ENCODE results near the gene SLC25A11.

DNA sequence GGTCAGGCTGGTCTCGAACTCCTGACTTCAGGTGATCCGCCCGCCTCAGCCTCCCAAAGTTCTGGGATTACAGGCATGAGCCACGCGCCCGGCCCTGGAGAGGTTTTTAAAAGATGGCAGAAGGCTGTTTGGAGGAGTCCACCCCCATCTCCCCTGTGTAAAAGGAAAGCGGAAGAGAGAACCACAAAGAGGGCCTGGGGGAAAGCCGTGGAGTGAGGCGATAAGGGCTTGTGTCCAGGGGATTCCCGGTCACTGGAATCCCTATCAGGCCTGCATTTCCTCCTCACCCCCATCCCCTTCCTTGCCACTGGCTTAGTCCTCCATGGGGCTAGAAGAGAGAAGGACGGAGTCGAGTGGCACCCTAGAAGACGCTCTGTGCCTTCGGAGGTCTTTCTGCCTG is 7.9 kb downstream of the SLC25A11 start, which contains the start of gene GP1BA:
- TF ChIP-seq, protein P1, sequence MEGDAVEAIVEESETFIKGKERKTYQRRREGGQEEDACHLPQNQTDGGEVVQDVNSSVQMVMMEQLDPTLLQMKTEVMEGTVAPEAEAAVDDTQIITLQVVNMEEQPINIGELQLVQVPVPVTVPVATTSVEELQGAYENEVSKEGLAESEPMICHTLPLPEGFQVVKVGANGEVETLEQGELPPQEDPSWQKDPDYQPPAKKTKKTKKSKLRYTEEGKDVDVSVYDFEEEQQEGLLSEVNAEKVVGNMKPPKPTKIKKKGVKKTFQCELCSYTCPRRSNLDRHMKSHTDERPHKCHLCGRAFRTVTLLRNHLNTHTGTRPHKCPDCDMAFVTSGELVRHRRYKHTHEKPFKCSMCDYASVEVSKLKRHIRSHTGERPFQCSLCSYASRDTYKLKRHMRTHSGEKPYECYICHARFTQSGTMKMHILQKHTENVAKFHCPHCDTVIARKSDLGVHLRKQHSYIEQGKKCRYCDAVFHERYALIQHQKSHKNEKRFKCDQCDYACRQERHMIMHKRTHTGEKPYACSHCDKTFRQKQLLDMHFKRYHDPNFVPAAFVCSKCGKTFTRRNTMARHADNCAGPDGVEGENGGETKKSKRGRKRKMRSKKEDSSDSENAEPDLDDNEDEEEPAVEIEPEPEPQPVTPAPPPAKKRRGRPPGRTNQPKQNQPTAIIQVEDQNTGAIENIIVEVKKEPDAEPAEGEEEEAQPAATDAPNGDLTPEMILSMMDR (conservative IDR thresholded peaks at IDR 0.05 in 1 of 2, IDR thresholded peaks at IDR 0.05 in 1 of 2; ENCODE audit: low read depth in 1 of 2, low read length in 2 of 2) = no peak
- no peak for TF ChIP-seq EZH2 (IDR thresholded peaks at IDR 0.05; ENCODE audit: low read length, missing control alignments)

Data from fibroblast of lung (primary cell).